Measurements from ENCODE around the gene ARRDC5. TPM values are rescaled to one million over a fixed set of nuclear protein-coding genes. Genes with fewer than 3 reads are reported as not detected.

The ARRDC5 gene
- total RNA-seq, 1 donor from 2014 or later = not detected

- H3K36me3 ChIP-seq (ENCODE audit: control insufficient read depth, insufficient read depth, low read length) = peaks cover 5% of the 10 kb centered on the region
- TF ChIP-seq CTCF (IDR thresholded peaks at IDR 0.05; ENCODE audit: insufficient read depth, low read length, poor library complexity, severe bottlenecking) = no peak
- H3K4me3 ChIP-seq (ENCODE audit: low read depth, low read length) = no peak overlapping the region
- no peaks in the 10 kb centered on the region for H3K27me3 ChIP-seq (ENCODE audit: control insufficient read depth, insufficient read depth, low read length)
- no peak for DNase-seq (ENCODE audit: low read depth)
These were observed 32.7 kb upstream of the ARRDC5 start for GRCh38 chr19:4935444-4935843.

GRCh38 chr19:4933528-4933927 lies 30.8 kb upstream of the ARRDC5 start:
- Histone ChIP-seq H3K36me3 (ENCODE audit: control insufficient read depth, insufficient read depth, low read length) (peaks cover 5% of the 10 kb centered on the region), H3K27me3 (ENCODE audit: control insufficient read depth, insufficient read depth, low read length) (no peaks in the 10 kb centered on the region), H3K4me3 (ENCODE audit: low read depth, low read length) (no peak overlapping the region)
- no peak for TF ChIP-seq CTCF (IDR thresholded peaks at IDR 0.05; ENCODE audit: insufficient read depth, low read length, poor library complexity, severe bottlenecking)
- no peak for DNase-seq (ENCODE audit: low read depth)

GRCh38 chr19:4932711-4933110 lies 30.0 kb upstream of the ARRDC5 start:
- DNase-seq (ENCODE audit: low read depth) = no peak
- H3K36me3 ChIP-seq (ENCODE audit: control insufficient read depth, insufficient read depth, low read length) = peaks cover 5% of the 10 kb centered on the region
- no peaks in the 10 kb centered on the region for H3K27me3 ChIP-seq (ENCODE audit: control insufficient read depth, insufficient read depth, low read length)
- no peak overlapping the region for H3K4me3 ChIP-seq (ENCODE audit: low read depth, low read length)
- TF ChIP-seq CTCF (IDR thresholded peaks at IDR 0.05; ENCODE audit: insufficient read depth, low read length, poor library complexity, severe bottlenecking) = no peak

- Histone ChIP-seq H3K27me3 (ENCODE audit: control insufficient read depth, insufficient read depth, low read length) (no peaks in the 10 kb centered on the region), H3K36me3 (ENCODE audit: control insufficient read depth, insufficient read depth, low read length) (peaks cover 5% of the 10 kb centered on the region), H3K4me3 (ENCODE audit: low read depth, low read length) (no peak overlapping the region)
- no peak for TF ChIP-seq CTCF (IDR thresholded peaks at IDR 0.05; ENCODE audit: insufficient read depth, low read length, poor library complexity, severe bottlenecking)
- DNase-seq (ENCODE audit: low read depth) = no peak
These were observed 28.0 kb upstream of the ARRDC5 start for GRCh38 chr19:4930664-4931063.

- Histone ChIP-seq H3K4me3 (ENCODE audit: low read depth, low read length) (no peak overlapping the region), H3K36me3 (ENCODE audit: control insufficient read depth, insufficient read depth, low read length) (peaks cover 5% of the 10 kb centered on the region), H3K27me3 (ENCODE audit: control insufficient read depth, insufficient read depth, low read length) (no peaks in the 10 kb centered on the region)
- TF ChIP-seq CTCF (IDR thresholded peaks at IDR 0.05; ENCODE audit: insufficient read depth, low read length, poor library complexity, severe bottlenecking) = no peak
- no peak for DNase-seq (ENCODE audit: low read depth)
These were observed 26.5 kb upstream of the ARRDC5 start for GRCh38 chr19:4929186-4929585.

GRCh38 chr19:4923276-4923747 lies 20.6 kb upstream of the ARRDC5 start:
- Histone ChIP-seq H3K4me3 (ENCODE audit: low read depth, low read length) (no peak overlapping the region), H3K36me3 (ENCODE audit: control insufficient read depth, insufficient read depth, low read length) (no peaks in the 10 kb centered on the region), H3K27me3 (ENCODE audit: control insufficient read depth, insufficient read depth, low read length) (no peaks in the 10 kb centered on the region)
- no peak for TF ChIP-seq CTCF (IDR thresholded peaks at IDR 0.05; ENCODE audit: insufficient read depth, low read length, poor library complexity, severe bottlenecking)
- DNase-seq (ENCODE audit: low read depth) = no peak

All from kidney epithelial cell (primary cell).